Measurements from ENCODE around the gene TPP1. TPM values are rescaled to one million over a fixed set of nuclear protein-coding genes. Genes with fewer than 3 reads are reported as not detected.

The TPP1 gene
- total and polyA plus RNA-seq, 2 donors (not counting 1 experiment from before 2014, with no cell fraction given): 127 to 136 TPM

DNA sequence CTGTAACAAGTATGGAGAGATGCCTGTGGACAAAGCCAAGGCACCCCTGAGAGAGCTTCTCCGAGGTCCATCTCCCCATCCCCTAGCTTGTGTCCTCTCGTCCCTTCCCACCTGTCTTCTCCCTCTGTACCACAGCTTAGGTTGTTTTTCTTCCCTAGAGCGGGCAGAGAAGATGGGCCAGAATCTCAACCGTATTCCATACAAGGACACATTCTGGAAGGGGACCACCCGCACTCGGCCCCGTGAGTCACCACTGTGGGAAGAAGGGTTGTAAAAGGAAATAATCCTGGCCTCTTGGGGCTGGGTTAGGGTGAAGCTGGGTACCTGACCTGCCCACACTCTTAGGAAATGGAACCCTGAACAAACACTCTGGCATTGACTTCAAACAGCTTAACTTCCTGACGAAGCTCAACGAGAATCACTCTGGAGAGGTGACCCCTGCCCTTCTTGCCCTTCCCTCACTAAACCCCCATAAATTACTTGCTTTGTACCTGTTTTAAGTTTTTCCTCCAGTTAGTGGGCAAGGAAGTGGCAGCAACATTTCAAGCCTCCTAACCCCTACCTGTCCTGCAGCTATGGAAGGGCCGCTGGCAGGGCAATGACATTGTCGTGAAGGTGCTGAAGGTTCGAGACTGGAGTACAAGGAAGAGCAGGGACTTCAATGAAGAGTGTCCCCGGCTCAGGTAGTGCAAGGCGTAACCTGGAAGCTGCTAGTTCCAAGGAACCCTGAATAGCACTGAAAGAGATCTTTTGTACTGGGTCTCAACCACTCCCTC is 10.3 kb downstream of the TPP1 start:
- peaks cover 70% of the 10 kb centered on the region for H3K79me2 ChIP-seq (ENCODE audit: control insufficient read depth, insufficient read depth, low read length)
- no peak overlapping the region for H3K4me3 ChIP-seq (replicated peaks in 1 of 4; ENCODE audit: control extremely low read depth in 1 of 4, insufficient read depth in 1 of 4, low read depth in 3 of 4, low read length in 4 of 4)
- H2AFZ ChIP-seq (ENCODE audit: low read length): no peak overlapping the region
- no peak overlapping the region for H3K9ac ChIP-seq (ENCODE audit: insufficient read depth, low read length)
- H3K4me1 ChIP-seq (ENCODE audit: control insufficient read depth, extremely low read depth, insufficient read depth, low read length): peaks cover 28% of the 10 kb centered on the region
- H3K27me3 ChIP-seq (ENCODE audit: control insufficient read depth, insufficient read depth, low read length): no peaks in the 10 kb centered on the region
- H3K4me2 ChIP-seq (ENCODE audit: extremely low read depth, insufficient read depth, low read length): no peak overlapping the region
- peak in 1 of 2 donors; percentile 50 for DNase-seq (ENCODE audit: low read depth in 2 of 2)
- no peaks in the 10 kb centered on the region for H4K20me1 ChIP-seq (ENCODE audit: control insufficient read depth, extremely low read depth, insufficient read depth, low read length)
- H3K27ac ChIP-seq (ENCODE audit: insufficient read depth, low read length): no peak overlapping the region
- no peaks in the 10 kb centered on the region for H3K9me3 ChIP-seq (ENCODE audit: control insufficient read depth, insufficient read depth, low read depth, low read length)
- peaks cover 27% of the 10 kb centered on the region for H3K36me3 ChIP-seq (ENCODE audit: control insufficient read depth, insufficient read depth, low read length)
- TF ChIP-seq EZH2 (IDR thresholded peaks at IDR 0.05; ENCODE audit: low read length, missing control alignments): no peak
- TF ChIP-seq, protein P1, sequence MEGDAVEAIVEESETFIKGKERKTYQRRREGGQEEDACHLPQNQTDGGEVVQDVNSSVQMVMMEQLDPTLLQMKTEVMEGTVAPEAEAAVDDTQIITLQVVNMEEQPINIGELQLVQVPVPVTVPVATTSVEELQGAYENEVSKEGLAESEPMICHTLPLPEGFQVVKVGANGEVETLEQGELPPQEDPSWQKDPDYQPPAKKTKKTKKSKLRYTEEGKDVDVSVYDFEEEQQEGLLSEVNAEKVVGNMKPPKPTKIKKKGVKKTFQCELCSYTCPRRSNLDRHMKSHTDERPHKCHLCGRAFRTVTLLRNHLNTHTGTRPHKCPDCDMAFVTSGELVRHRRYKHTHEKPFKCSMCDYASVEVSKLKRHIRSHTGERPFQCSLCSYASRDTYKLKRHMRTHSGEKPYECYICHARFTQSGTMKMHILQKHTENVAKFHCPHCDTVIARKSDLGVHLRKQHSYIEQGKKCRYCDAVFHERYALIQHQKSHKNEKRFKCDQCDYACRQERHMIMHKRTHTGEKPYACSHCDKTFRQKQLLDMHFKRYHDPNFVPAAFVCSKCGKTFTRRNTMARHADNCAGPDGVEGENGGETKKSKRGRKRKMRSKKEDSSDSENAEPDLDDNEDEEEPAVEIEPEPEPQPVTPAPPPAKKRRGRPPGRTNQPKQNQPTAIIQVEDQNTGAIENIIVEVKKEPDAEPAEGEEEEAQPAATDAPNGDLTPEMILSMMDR (conservative IDR thresholded peaks at IDR 0.05 in 1 of 2, IDR thresholded peaks at IDR 0.05 in 1 of 2; ENCODE audit: low read depth in 1 of 2, low read length in 2 of 2): no peak

- no peak for DNase-seq (ENCODE audit: low read depth in 2 of 2)
- H3K79me2 ChIP-seq (ENCODE audit: control insufficient read depth, insufficient read depth, low read length): peaks cover 77% of the 10 kb centered on the region
- no peak overlapping the region for H3K9ac ChIP-seq (ENCODE audit: insufficient read depth, low read length)
- no peak overlapping the region for H3K4me2 ChIP-seq (ENCODE audit: extremely low read depth, insufficient read depth, low read length)
- no peaks in the 10 kb centered on the region for H4K20me1 ChIP-seq (ENCODE audit: control insufficient read depth, extremely low read depth, insufficient read depth, low read length)
- no peak overlapping the region for H2AFZ ChIP-seq (ENCODE audit: low read length)
- peaks cover 27% of the 10 kb centered on the region for H3K36me3 ChIP-seq (ENCODE audit: control insufficient read depth, insufficient read depth, low read length)
- no peaks in the 10 kb centered on the region for H3K27me3 ChIP-seq (ENCODE audit: control insufficient read depth, insufficient read depth, low read length)
- peaks cover 26% of the 10 kb centered on the region for H3K4me1 ChIP-seq (ENCODE audit: control insufficient read depth, extremely low read depth, insufficient read depth, low read length)
- no peak overlapping the region for H3K4me3 ChIP-seq (replicated peaks in 1 of 4; ENCODE audit: control extremely low read depth in 1 of 4, insufficient read depth in 1 of 4, low read depth in 3 of 4, low read length in 4 of 4)
- peak overlapping the region; percentile 31 for H3K27ac ChIP-seq (ENCODE audit: insufficient read depth, low read length)
- TF ChIP-seq EZH2 (IDR thresholded peaks at IDR 0.05; ENCODE audit: low read length, missing control alignments): no peak
- TF ChIP-seq, protein P1 (conservative IDR thresholded peaks at IDR 0.05 in 1 of 2, IDR thresholded peaks at IDR 0.05 in 1 of 2; ENCODE audit: low read depth in 1 of 2, low read length in 2 of 2): no peak
- H3K9me3 ChIP-seq (ENCODE audit: control insufficient read depth, insufficient read depth, low read depth, low read length): no peaks in the 10 kb centered on the region
Observed at GRCh38 chr11:6608011-6608410, 11.2 kb downstream of the TPP1 start.

DNA sequence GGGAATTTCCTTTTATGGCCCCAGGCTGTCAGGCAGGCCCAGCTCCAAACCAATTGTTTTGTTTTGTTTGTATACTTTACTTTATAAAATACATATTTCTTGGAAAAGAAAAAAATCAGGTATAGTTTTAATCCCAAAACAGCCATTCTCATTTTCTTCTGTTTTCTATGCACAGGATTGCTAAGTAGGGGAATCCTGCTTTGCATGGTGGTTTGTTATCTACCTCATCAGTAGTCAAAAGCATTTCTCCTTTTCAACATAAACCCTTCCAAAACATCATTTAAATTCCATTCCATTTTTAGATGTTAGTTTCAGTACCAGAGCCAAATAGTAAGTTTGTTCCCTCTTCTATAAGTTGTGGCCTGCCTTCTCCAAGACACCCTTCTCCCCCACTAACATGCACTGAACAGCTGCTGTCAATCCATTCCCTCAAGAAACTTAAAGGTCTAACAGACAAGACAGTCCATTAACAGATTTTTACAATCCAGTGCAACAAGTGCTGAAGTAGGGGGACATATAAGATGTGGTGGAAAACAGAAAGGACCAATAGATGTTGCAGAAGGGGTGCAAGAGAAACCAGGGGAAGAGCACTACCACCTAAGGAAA is 11.9 kb downstream of the TPP1 start:
- Histone ChIP-seq H3K4me1 (ENCODE audit: control insufficient read depth, extremely low read depth, insufficient read depth, low read length) (peaks cover 22% of the 10 kb centered on the region), H3K9me3 (ENCODE audit: control insufficient read depth, insufficient read depth, low read depth, low read length) (no peaks in the 10 kb centered on the region), H3K27ac (ENCODE audit: insufficient read depth, low read length) (peak overlapping the region; percentile 37), H3K36me3 (ENCODE audit: control insufficient read depth, insufficient read depth, low read length) (peaks cover 27% of the 10 kb centered on the region), H3K4me3 (replicated peaks in 1 of 4; ENCODE audit: control extremely low read depth in 1 of 4, insufficient read depth in 1 of 4, low read depth in 3 of 4, low read length in 4 of 4) (peak overlapping the region in 2 of 4 experiments; percentile 24 to 33), H3K27me3 (ENCODE audit: control insufficient read depth, insufficient read depth, low read length) (no peaks in the 10 kb centered on the region), H3K79me2 (ENCODE audit: control insufficient read depth, insufficient read depth, low read length) (peaks cover 85% of the 10 kb centered on the region), H3K9ac (ENCODE audit: insufficient read depth, low read length) (no peak overlapping the region), H2AFZ (ENCODE audit: low read length) (no peak overlapping the region), H4K20me1 (ENCODE audit: control insufficient read depth, extremely low read depth, insufficient read depth, low read length) (no peaks in the 10 kb centered on the region), H3K4me2 (ENCODE audit: extremely low read depth, insufficient read depth, low read length) (peak overlapping the region; percentile 49)
- DNase-seq (ENCODE audit: low read depth in 2 of 2): peak in 1 of 2 donors; percentile 65
- TF ChIP-seq, protein P1 (conservative IDR thresholded peaks at IDR 0.05 in 1 of 2, IDR thresholded peaks at IDR 0.05 in 1 of 2; ENCODE audit: low read depth in 1 of 2, low read length in 2 of 2): no peak
- TF ChIP-seq EZH2 (IDR thresholded peaks at IDR 0.05; ENCODE audit: low read length, missing control alignments): no peak
